Osteocyte (in vitro differentiated cells): ENCODE measurements around the gene MS4A18. TPM values are rescaled to one million over a fixed set of nuclear protein-coding genes. Genes with fewer than 3 reads are reported as not detected.

Source experiments
- DNase-seq: peaks from one replicate; pipeline ENCODE4 v3.0.0; 2021; ENCODE audit warnings: mixed read lengths; ENCODE audit not compliant: unreplicated experiment; ENCODE audit errors: extremely low spot score
- H3K27ac Mint-ChIP-seq: one replicate; pipeline ENCODE4 v1.8.0; 2021; ENCODE audit warnings: mild to moderate bottlenecking, mixed read lengths; ENCODE audit not compliant: unreplicated experiment
- H3K27me3 Mint-ChIP-seq: one replicate; pipeline ENCODE4 v1.8.0; 2021; ENCODE audit warnings: mixed read lengths; ENCODE audit not compliant: unreplicated experiment
- H3K36me3 Mint-ChIP-seq: one replicate; pipeline ENCODE4 v1.8.0; 2021; ENCODE audit warnings: mixed read lengths; ENCODE audit not compliant: unreplicated experiment
- H3K4me1 Mint-ChIP-seq: one replicate; pipeline ENCODE4 v1.8.0; 2021; ENCODE audit warnings: mixed read lengths; ENCODE audit not compliant: unreplicated experiment
- H3K4me3 Mint-ChIP-seq: one replicate; pipeline ENCODE4 v1.8.0; 2021; ENCODE audit warnings: mild to moderate bottlenecking, moderate library complexity, mixed read lengths; ENCODE audit not compliant: unreplicated experiment
- H3K9me3 Mint-ChIP-seq: one replicate; pipeline ENCODE4 v1.8.0; 2021; ENCODE audit warnings: mixed read lengths; ENCODE audit not compliant: unreplicated experiment
- CTCF ChIP-seq: fragments of 200-600 bp; sonication (generic); IDR thresholded peaks from 2 replicates; pipeline ENCODE4 v1.5.0; 2021; ENCODE audit warnings: antibody characterized with exemption, mild to moderate bottlenecking, moderate library complexity
- total RNA-seq: library from RNA; stranded (reverse); gene quantifications from 2 replicates; pipeline ENCODE4 v1.2.1, GENCODE V29; 2021

The MS4A18 gene
- total RNA-seq, 1 donor from 2014 or later = not detected

GRCh38 chr11:60769811-60770210, 45.3 kb downstream of the MS4A18 start:
- Mint-ChIP-seq H3K27me3 (peaks cover 18% of the 10 kb centered on the region), H3K9me3 (no peaks in the 10 kb centered on the region), H3K36me3 (no peaks in the 10 kb centered on the region), H3K4me3 (no peak overlapping the region), H3K27ac (no peak overlapping the region), H3K4me1 (peaks cover 3% of the 10 kb centered on the region)
- no peak for TF ChIP-seq CTCF
- no peak for DNase-seq

- no peaks in the 10 kb centered on the region for H3K36me3 Mint-ChIP-seq
- no peak overlapping the region for H3K27ac Mint-ChIP-seq
- peaks cover 11% of the 10 kb centered on the region for H3K4me1 Mint-ChIP-seq
- no peaks in the 10 kb centered on the region for H3K9me3 Mint-ChIP-seq
- TF ChIP-seq CTCF = no peak
- DNase-seq = no peak
- H3K4me3 Mint-ChIP-seq = no peak overlapping the region
- peaks cover 18% of the 10 kb centered on the region for H3K27me3 Mint-ChIP-seq
Measured at GRCh38 chr11:60771146-60771545, 46.6 kb downstream of the MS4A18 start.

- Mint-ChIP-seq H3K4me1 (peaks cover 11% of the 10 kb centered on the region), H3K27ac (no peak overlapping the region), H3K27me3 (peaks cover 14% of the 10 kb centered on the region), H3K4me3 (no peak overlapping the region), H3K9me3 (no peaks in the 10 kb centered on the region), H3K36me3 (no peaks in the 10 kb centered on the region)
- DNase-seq = no peak
- no peak for TF ChIP-seq CTCF
Measured at GRCh38 chr11:60771879-60772525, 47.5 kb downstream of the MS4A18 start.

GRCh38 chr11:60772666-60773065, 48.1 kb downstream of the MS4A18 start:
- H3K9me3 Mint-ChIP-seq = no peaks in the 10 kb centered on the region
- no peak overlapping the region for H3K4me3 Mint-ChIP-seq
- no peak overlapping the region for H3K27ac Mint-ChIP-seq
- H3K36me3 Mint-ChIP-seq = no peaks in the 10 kb centered on the region
- DNase-seq = no peak
- peaks cover 14% of the 10 kb centered on the region for H3K4me1 Mint-ChIP-seq
- no peak for TF ChIP-seq CTCF
- H3K27me3 Mint-ChIP-seq = peaks cover 13% of the 10 kb centered on the region

- no peak for TF ChIP-seq CTCF
- Mint-ChIP-seq H3K27ac (no peak overlapping the region), H3K27me3 (peaks cover 8% of the 10 kb centered on the region), H3K4me3 (no peak overlapping the region), H3K36me3 (no peaks in the 10 kb centered on the region), H3K9me3 (no peaks in the 10 kb centered on the region), H3K4me1 (peaks cover 14% of the 10 kb centered on the region)
- DNase-seq = no peak
Measured at GRCh38 chr11:60774726-60775125, 50.2 kb downstream of the MS4A18 start.
